NCI-H1092 treated with DMSO at 0.1 percent for 48 hours (cell line): Measurements from ENCODE around the gene CCL4L2.
"Not testable (repeated sequence)": the region's sequence is repeated elsewhere in the genome, so short reads cannot be mapped to it uniquely, and the experiment has no call there.

Source experiments
- DNase-seq: peaks from one replicate; lab custom pipeline; 2025; lab: John Stamatoyannopoulos, UW

Gene CCL4L2

DNA sequence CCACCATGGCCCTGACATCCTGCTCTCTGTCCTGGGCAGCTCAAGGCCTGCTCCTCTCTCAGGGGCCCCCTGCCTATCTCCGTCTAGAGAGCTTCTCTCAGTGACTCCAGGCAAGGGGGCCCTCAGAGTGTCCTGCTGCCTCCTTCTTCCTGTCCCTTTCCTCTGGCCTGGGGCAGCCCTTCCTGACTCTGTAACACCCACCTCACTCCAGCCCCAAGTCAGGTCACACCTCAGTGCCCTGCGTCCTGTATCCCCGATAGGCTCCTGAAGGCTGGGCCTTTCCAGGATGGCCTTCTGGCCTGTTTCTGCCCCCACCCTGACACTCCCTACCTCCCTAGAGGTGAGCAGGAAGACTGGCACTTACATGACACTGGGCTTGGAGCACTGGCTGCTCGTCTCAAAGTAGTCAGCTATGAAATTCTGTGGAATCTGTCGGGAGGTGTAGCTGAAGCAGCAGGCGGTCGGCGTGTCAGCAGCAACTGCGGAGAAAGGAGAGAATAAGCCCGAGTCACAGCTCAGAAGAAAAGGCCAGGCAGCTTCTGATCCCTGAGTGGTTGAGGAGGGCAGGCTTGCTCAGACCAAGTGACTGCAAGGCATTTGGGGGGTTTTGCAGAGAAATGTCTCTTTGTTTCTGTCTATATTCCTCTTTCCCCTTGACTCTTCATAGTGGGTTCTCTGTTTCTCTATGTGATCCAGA, 15.3 kb upstream of the CCL4L2 start:
- no peak for DNase-seq

GRCh38 chr17:36196131-36196486, 14.8 kb upstream of the CCL4L2 start:
- no peak for DNase-seq

- DNase-seq, result no peak
These were observed 13.5 kb upstream of the CCL4L2 start for GRCh38 chr17:36197387-36197703.

GRCh38 chr17:36198831-36199465, 11.9 kb upstream of the CCL4L2 start:
- DNase-seq, result no peak

DNA sequence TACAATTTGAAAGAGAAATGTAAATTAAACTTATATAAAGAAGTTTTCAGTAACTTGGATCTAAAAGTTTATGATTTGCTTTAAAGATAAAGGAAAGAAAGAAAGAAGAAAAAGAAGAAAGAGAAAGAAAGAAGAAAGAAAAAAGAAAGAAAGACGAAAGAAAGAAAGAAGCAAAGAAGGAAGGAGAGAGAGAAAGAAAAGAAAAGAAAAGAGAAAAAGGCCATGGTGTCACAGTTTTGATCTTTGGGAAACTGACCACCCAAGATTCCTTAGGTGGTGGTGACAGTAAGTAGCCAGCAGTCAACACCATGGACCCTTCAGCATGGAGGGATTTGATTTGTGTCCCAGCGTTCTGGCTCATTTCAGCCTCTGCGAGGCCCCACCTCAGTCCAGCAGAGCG, 9.8 kb upstream of the CCL4L2 start:
- not testable (repeated sequence) for DNase-seq

DNA sequence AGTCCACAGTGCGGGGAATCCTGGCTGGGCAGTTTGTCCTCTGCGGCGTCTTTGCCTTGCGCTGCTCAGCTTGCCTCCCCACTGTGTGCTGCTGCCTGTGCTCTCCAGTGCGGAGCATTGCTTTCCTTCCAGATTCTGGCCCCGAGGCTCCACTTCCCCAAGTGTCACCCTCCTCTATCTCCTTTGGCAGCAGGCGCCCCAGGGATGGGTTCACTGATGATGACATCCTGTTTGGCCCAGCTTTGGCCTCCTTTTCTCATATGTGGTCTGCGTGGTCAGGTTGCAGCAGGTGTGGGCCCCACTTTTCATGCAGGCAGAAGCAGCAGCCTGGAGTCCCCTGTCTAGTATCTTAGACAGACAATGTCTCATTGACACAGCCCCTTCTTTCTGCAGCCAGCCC, 9.4 kb upstream of the CCL4L2 start:
- not testable (repeated sequence) for DNase-seq

- DNase-seq, result no peak
These were observed 7.5 kb upstream of the CCL4L2 start for GRCh38 chr17:36203335-36203734.

DNA sequence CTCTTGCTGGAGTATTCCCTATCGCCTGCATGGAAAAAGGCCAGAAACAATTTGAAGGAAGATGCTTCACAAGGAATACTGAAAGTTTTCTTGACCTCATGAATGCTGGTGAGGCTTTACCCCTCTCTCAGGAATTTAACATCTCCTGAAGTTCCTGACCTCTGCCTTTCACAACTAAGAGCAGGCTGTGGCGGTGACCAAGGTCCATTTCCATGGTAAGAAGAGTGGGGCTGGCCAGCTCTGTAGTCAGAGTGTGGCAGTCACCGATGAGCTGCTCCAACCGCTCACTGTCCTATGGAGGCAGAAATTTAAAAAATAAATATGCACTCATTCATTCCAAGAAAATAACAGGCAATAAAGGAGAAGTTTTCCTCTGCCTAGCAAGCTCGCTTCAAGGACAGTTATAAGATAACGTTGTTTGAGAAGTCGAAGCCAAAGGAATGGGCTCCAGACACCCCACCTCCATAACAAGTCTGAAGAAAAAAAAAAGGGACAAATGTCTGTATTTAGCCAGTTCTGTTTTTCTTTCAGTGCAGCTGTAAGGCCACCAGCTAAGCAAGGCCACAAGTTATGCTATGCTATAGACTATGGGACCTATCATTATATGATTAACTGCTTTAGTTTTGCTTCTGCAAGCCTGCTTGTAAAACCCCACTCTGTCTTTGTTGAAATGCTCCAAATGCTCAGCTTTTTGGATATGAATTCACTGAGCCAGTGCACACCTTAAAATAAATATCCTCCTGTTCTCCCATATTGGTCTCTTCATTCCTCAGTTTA, 6.0 kb upstream of the CCL4L2 start:
- no peak for DNase-seq

GRCh38 chr17:36205637-36206485, 5.0 kb upstream of the CCL4L2 start:
- DNase-seq, result no peak

GRCh38 chr17:36206486-36206821, 4.4 kb upstream of the CCL4L2 start:
- DNase-seq, result not testable (repeated sequence)

DNA sequence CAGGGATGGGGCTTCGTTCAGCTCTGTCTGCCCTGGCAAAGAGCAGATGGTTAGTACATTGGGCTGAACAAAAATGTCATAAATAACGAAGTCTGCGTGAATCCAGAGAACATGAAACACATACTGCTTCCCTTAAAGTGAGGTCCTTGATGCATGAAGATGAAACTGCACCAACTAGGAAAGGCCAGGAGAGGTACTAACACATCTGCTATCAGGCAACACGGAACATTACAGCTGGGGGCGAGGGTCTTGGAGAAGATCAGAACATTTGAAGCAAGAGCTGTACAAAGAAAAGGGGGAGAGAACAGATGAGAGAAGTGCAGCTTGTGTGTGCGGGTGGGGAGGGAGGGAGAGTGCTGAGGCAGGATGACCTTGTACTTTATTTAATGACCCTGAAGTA, 3.5 kb upstream of the CCL4L2 start:
- not testable (repeated sequence) for DNase-seq

DNA sequence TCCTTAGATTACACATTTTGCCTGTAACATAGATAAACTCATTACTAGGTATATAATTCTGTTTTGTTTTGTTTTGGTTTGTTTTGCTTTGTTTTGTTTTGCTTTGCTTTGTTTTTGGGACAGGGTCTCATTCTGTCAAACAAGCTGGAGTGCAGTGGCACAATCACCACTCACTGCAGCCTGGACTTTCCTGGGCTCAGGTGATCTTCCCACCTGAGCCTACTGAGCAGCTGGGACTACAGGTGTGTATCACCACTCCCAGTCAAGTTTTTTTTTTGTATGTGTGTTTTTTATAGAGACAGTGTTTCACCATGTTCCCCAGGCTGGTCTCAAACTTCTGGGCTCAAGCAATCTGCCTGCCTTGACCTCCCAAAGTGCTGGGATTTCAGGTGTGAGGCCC, 1.3 kb upstream of the CCL4L2 start:
- no peak for DNase-seq

DNA sequence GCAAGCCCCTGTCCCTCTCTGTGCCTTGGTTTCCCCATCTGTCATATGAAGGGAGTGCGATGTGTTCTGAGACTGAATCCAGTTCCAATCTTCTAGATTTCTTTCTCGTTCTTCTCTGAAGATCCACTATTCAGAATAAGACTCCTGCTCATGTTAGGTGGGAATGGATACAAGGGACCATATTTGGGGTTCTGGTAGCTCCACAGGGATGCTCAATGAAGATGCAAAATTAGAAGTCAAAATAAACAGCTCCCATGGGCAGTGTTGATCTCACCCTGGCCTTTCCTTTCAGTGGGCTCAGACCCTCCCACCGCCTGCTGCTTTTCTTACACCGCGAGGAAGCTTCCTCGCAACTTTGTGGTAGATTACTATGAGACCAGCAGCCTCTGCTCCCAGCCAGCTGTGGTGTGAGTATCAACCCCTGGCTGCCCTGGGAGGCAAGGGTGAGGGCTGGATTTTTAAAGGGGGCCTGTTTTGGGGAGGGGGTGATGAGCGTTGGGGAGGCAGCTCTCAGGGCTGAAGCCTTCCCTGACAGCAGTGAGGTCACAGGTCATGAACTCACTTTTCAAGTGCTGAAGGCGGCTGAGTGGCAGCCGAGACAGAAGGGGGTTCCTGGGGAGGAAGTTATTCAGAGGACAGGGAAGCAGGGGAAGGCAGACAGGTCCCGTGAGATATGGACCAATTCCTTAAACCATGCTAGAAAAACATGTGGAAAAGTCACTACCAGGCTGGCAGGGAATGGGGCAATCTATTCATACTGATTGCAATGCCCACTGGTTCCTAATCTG, 815 bp downstream of the CCL4L2 start:
- DNase-seq, result not testable (repeated sequence)

- DNase-seq, result no peak
These were observed 1.4 kb downstream of the CCL4L2 start for GRCh38 chr17:36212272-36212605.

GRCh38 chr17:36212966-36213365, 2.1 kb downstream of the CCL4L2 start:
- DNase-seq, result no peak

GRCh38 chr17:36213695-36214094, 2.8 kb downstream of the CCL4L2 start:
- no peak for DNase-seq

DNA sequence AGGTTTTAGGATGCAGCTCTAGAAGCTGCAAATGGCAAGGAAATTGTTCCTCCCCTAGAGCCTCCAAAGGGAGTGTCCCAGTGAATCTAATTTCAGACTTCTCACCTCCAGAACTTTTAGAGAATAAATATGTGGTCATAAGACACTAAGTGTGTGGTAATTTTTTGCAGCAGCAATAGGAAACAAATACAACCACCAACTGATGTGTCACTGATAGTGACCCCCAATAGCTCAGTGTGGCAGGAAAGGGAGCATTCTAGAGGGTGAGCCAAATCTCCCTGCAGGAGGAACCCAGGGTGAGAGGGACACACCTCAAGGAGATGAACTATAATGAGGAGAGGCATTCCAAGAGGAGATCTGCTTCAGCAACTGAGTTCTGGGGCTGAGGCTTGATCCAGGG, 4.1 kb downstream of the CCL4L2 start:
- DNase-seq, result no peak

DNA sequence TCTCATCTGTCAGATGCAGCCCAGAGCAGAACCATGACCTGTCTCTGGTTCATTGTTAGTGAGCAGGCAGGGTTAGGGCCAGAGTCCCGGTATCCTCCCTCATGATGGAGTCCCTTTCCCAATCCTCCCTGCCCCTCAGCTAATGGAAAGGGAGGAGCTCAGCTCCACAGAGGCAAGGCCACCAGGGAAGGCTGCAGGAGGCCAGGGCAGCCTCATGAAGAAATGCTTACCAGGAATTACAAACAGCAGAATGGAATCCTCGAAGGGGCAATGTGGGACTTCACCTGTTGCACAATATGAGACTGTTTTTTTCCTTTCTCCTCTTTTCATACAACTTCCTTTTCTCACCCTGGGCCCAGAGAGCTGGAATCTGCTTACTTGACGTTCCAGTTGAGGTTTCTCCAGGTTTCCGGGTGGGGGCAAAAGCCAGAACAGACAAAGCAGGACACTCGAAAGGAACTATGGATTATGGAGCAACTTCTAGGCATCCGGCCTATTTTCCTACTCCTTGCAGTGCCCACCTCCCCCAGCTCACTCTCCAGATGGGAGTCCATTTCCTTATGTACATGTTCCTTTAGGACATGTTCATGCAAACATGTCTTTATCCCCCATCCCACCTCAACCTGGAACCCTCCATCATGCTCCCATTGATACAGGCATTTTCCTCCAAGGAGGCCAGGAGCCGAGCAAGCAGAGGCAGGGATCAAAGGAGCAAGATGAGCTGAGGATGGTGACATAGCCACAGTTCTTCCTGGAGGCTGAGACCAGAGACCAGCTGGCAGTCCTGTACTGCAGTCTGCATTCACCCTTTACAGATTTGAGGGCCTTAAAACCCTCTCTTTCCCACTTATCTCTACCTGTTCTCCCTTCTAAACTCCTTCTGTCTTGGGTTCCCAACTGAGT, 4.8 kb downstream of the CCL4L2 start:
- DNase-seq, result not testable (repeated sequence)

DNA sequence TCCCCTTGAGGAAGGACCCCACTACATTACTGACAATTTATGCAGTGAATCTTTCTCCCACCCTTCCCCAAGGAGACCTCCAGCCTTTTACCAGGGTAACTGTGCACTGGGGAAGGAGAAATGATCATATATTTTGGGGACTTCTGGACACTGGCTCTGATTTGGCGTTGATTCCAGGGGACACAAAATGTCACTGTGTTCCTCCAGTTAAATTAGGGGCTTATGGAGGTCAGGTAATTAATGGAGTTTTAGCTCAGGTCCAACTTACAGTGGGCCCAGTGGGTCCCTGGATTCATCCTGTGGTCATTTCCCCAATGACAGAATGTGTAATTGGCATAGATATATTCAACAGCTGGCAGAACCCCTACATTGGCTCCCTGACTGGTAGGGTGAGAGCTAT, 8.7 kb downstream of the CCL4L2 start:
- not testable (repeated sequence) for DNase-seq

DNA sequence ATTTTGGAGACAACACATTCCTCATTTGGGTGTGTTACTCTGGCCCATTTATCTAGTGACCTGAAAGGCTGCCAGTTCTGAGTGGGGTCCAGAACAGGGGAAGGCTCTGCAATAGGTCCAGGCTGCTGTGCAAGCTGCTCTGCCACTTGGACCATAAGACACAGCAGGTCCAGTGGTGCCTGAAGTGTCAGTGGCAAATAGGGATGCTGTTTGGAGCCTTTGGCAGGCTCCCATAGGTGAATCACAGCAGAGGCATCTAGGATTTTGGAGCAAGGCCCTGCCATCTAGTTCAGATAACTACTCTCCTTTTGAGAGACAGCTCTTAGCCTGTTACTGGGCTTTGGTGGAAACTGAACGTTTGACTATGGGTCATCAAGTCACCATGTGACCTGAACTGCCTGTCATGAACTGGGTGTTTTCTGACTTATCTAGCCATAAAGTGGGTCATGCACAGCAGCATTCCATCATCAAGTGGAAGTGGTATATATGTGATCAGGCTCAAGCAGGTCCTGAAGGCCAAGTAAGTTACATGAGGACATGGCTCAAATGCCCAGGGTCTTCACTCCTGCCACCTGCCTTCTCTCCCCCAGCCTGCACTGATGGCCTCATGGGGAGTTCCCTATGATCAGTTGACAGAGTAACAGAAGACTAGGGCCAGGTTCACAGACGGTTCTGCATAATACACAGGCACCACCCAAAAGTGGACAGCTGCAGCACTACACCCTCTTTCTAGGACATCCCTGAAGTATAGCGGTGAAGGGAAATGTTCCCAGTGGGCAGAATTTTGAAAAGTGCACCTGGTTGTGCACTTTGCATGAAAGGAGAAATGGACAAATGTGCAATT, 10.1 kb downstream of the CCL4L2 start:
- DNase-seq, result not testable (repeated sequence)
